ENCODE data around the gene FOXK1. TPM values are rescaled to one million over a fixed set of nuclear protein-coding genes. Genes with fewer than 3 reads are reported as not detected.
A peak's percentile ranks its signal among the peaks of the same experiment; 100 is the strongest.

The FOXK1 gene
- total RNA-seq, 1 donor from 2014 or later = 21.2 TPM

- DNase-seq (ENCODE audit: low read depth in 2 of 2) = peak; percentile 90 to 97
These were observed 62.5 kb downstream of the FOXK1 start for GRCh38 chr7:4744391-4745264.

DNA sequence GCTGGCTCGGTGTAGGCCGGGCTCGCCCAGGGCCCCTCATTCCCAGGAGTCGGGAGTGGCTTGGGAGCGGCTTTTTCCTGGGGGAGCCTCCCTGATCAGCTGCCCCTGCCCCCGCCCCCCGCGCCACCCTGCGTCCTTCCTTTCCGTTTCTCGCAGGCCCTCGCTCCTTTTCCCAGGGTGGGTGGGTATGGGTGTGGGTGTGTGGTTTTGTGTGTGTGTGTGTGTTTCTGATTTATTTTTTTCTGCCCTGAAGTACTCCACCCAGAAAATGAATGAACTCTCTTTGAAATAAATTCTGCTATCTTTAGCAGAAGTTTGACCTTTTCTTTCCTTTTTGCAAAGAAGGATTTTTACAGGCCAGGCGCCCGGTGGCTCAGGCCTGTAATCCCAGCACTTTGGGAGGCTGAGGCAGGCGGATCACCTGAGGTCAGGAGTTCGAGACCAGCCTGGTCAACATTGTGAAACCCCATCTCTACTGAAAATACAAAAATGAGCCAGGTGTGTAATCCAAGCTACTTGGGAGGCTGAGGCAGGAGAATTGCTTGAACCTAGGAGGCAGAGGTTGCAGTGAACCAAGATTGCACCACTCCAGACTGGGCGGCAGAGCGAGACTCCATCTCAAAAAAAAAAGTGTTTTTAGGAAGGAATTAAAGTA, 63.3 kb downstream of the FOXK1 start:
- DNase-seq (ENCODE audit: low read depth in 2 of 2) = no peak

GRCh38 chr7:4745971-4746919, 64.2 kb downstream of the FOXK1 start:
- DNase-seq (ENCODE audit: low read depth in 2 of 2) = peak in 1 of 2 donors; percentile 77

DNA sequence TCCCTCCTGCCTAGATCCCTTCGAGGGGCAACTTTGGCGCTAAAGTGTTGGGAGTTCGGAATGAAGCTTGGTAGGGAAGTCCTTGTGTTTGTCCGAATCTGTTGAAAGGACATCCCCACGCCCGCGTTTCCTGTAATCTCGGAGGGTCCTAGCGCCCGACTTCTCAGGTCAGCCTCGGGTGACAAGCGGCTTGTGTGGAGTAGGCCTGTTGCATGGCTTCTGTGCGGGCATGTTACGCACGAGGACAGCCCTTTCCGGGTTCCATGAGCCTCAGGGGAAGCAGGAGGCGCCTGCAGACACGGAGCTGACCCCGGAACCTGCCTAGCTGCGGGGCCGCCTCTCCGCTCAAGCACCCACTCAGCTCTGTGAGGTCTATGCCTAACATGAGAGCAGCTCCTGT, 64.9 kb downstream of the FOXK1 start:
- DNase-seq (ENCODE audit: low read depth in 2 of 2) = peak in 1 of 2 donors; percentile 45

DNA sequence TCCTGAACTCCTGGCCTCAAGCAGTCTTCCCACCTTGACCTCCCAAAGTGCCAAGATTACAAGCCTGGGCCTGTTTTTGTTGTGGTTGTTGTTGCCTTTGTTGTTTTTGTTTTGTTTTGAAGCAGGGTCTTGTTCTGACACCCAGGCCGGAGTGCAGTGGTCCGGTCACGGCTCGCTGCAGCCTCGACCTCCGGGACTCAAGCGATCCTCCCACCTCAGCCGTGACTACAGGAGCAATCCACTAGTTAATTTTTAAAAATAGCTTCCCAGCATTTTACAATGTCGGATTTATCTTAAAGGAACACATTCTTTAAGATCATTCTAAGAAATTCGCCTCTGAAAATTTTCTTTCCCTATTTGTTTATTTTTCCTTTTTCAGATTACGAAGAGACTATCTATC, 65.7 kb downstream of the FOXK1 start:
- DNase-seq (ENCODE audit: low read depth in 2 of 2) = no peak

DNA sequence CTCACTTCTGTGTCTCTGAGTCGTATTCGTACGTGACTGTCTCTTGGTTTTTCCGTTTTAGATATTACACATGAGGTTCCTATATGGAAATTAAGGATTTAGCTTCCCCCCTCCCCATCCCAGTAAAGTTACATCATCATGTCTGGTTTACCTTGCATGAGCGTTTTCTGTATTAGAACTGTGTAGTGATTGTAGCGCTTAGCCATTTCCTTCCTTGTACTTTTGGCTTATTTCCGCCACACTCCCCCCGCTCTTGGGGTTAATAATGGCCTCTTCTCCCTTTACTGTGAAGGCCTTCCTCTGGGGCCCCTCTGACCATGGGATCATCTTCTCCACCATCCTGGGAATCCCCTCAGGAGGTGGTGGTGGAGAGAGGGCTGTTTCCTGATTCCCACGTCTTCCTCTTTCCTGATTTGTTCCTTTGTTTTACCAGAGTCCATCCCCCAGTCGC, 66.2 kb downstream of the FOXK1 start:
- peak; percentile 75 to 91 for DNase-seq (ENCODE audit: low read depth in 2 of 2)

GRCh38 chr7:4749363-4749762, 67.3 kb downstream of the FOXK1 start:
- no peak for DNase-seq (ENCODE audit: low read depth in 2 of 2)

DNA sequence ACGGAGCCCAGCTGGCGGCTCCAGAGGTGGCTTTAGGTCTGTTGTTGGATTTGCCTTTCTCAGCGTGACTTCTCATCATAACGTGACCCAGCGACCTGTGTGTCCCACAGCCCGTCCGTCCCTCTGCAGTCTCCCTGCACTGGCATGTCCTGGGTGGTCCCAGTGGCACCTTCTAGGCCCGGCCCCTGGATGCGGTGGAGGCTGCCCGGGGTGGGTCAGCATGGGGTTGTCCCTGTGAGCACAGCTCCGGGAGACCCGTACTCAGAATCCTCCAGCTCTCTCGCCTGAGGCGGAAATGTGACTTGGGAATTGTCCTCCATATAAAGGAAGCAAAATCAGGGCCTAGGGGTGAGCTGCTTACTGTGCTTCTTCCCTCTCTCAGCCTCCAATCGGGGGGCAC, 67.7 kb downstream of the FOXK1 start:
- no peak for DNase-seq (ENCODE audit: low read depth in 2 of 2)

DNA sequence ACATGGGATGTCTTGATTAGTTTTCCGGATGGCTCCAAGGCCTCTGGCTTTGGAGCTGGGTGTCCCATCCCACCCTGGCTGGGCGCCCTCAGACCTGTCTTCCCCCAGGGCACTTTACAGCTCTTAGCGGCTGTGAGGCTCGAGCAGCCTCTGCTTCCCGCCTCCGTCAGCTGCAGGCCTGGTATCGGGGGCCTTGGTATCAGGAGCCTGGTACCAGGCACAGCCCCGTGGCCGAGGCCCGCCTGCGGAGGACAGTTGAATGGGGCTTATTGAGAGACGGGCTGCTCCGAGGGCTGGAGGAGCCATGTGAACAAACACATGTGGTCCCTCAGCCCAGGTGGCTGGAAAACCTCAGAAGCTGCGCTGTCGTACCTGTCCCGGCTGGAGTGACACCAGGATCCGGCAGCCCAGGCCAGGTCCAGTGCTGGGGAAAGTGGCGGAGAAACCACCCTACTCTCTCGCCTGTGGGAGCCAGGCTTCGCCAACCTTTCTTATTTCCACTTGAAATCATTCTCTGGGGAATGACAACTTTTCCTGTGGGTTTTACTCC, 69.4 kb downstream of the FOXK1 start:
- no peak for DNase-seq (ENCODE audit: low read depth in 2 of 2)

GRCh38 chr7:4753598-4754432, 71.7 kb downstream of the FOXK1 start:
- peak; percentile 43 to 70 for DNase-seq (ENCODE audit: low read depth in 2 of 2)

- DNase-seq (ENCODE audit: low read depth in 2 of 2) = no peak
These were observed 72.4 kb downstream of the FOXK1 start for GRCh38 chr7:4754433-4755010.

DNA sequence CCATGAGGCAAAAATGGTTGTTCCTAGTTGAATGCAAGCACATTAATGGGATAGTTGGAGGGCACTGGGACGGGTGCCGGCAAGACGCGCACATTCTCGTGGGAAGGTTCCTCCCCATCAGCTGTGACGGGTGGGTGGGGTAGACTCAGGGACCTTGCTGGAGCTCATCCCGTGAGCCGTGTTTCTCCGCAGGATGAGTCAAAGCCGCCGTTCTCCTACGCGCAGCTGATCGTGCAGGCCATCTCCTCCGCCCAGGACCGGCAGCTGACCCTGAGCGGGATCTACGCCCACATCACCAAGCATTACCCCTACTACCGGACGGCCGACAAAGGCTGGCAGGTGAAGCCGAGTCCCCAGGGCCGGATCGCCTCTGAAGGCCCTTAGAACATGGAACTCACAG, 73.0 kb downstream of the FOXK1 start:
- no peak for DNase-seq (ENCODE audit: low read depth in 2 of 2)

GRCh38 chr7:4758111-4758510, 76.0 kb downstream of the FOXK1 start:
- no peak for DNase-seq (ENCODE audit: low read depth in 2 of 2)

- no peak for DNase-seq (ENCODE audit: low read depth in 2 of 2)
These were observed 76.7 kb downstream of the FOXK1 start for GRCh38 chr7:4758791-4759190.

- DNase-seq (ENCODE audit: low read depth in 2 of 2) = no peak
These were observed 77.1 kb downstream of the FOXK1 start for GRCh38 chr7:4759211-4759610.

DNA sequence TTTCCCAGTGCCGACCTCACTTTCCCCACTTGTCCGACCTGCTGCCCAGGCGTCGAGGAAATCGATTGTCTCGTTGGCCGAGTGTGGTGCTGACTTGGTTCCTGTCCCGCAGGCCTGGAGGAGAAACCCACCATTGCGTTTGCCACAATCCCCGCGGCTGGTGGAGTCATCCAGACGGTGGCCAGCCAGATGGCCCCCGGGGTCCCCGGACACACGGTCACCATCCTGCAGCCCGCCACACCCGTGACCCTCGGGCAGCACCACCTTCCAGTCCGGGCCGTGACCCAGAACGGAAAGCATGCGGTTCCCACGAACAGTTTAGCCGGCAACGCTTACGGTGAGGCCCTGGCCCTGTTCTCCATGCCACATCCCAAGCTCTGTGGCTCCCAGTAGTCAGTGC, 78.9 kb downstream of the FOXK1 start:
- DNase-seq (ENCODE audit: low read depth in 2 of 2) = no peak

GRCh38 chr7:4762121-4763055, 80.3 kb downstream of the FOXK1 start:
- DNase-seq (ENCODE audit: low read depth in 2 of 2) = no peak

- no peak for DNase-seq (ENCODE audit: low read depth in 2 of 2)
These were observed 81.1 kb downstream of the FOXK1 start for GRCh38 chr7:4763091-4763793.
